IPS-20b (cell line): ENCODE data around the gene LTBP3.

Experiments
- H3K27ac ChIP-seq: one replicate; pipeline ENCODE4 v1.5.1; 2013; ENCODE audit warnings: low read length
- H3K27me3 ChIP-seq: 2 replicates; pipeline ENCODE4 v1.6.1; 2013; ENCODE audit warnings: mild to moderate bottlenecking, low read length, inconsistent platforms; ENCODE audit not compliant: insufficient read depth
- H3K36me3 ChIP-seq: 2 replicates; pipeline ENCODE4 v1.6.1; 2013; ENCODE audit warnings: low read depth, mild to moderate bottlenecking, inconsistent platforms, low read length, moderate library complexity; ENCODE audit not compliant: insufficient read depth
- H3K4me1 ChIP-seq: 2 replicates; pipeline ENCODE4 v1.6.1; 2013; ENCODE audit warnings: mild to moderate bottlenecking, control low read depth, inconsistent platforms, low read length, moderate library complexity; ENCODE audit not compliant: insufficient read depth
- H3K4me3 ChIP-seq: 2 replicates; pipeline ENCODE4 v1.5.1; 2013; ENCODE audit warnings: mild to moderate bottlenecking, low read length, inconsistent platforms
- H3K9ac ChIP-seq: 2 replicates; pipeline ENCODE4 v1.6.1; 2013; ENCODE audit warnings: low read depth, mild to moderate bottlenecking, inconsistent platforms, low read length, moderate library complexity
- H3K9me3 ChIP-seq: 2 replicates; pipeline ENCODE4 v1.6.1; 2013; ENCODE audit warnings: mild to moderate bottlenecking, low read depth, low read length, inconsistent platforms; ENCODE audit not compliant: insufficient read depth

LTBP3 gene

GRCh38 chr11:65545853-65546216, 12.3 kb downstream of the LTBP3 start:
- Histone ChIP-seq H3K4me1 (no peaks in the 10 kb centered on the region; the same call in 1 of the 2 replicates), H3K9ac (no peak overlapping the region), H3K4me3 (peak overlapping the region; percentile 67), H3K9me3 (no peaks in the 10 kb centered on the region), H3K36me3 (no peaks in the 10 kb centered on the region), H3K27ac (no peak overlapping the region), H3K27me3 (peaks cover 91% of the 10 kb centered on the region)

GRCh38 chr11:65542738-65543390, 15.3 kb downstream of the LTBP3 start:
- Histone ChIP-seq H3K27ac (no peak overlapping the region), H3K4me3 (no peak overlapping the region), H3K27me3 (peaks cover 91% of the 10 kb centered on the region), H3K9me3 (no peaks in the 10 kb centered on the region), H3K9ac (no peak overlapping the region), H3K4me1 (no peaks in the 10 kb centered on the region; the same call in 1 of the 2 replicates), H3K36me3 (no peaks in the 10 kb centered on the region)

- H3K4me1 ChIP-seq, result no peaks in the 10 kb centered on the region; the same call in 1 of the 2 replicates
- H3K36me3 ChIP-seq, result peaks cover 3% of the 10 kb centered on the region; the same call in 1 of the 2 replicates
- H3K9me3 ChIP-seq, result no peaks in the 10 kb centered on the region
- H3K4me3 ChIP-seq, result peak overlapping the region; percentile 72; the same call in 1 of the 2 replicates
- H3K27me3 ChIP-seq, result peaks cover 80% of the 10 kb centered on the region
- H3K27ac ChIP-seq, result no peak overlapping the region
- no peak overlapping the region for H3K9ac ChIP-seq
Observed at GRCh38 chr11:65541093-65541982, 16.8 kb downstream of the LTBP3 start.

GRCh38 chr11:65540290-65541092, 17.7 kb downstream of the LTBP3 start:
- Histone ChIP-seq H3K9me3 (no peaks in the 10 kb centered on the region), H3K4me1 (no peaks in the 10 kb centered on the region), H3K4me3 (peak overlapping the region; percentile 72), H3K36me3 (peaks cover 9% of the 10 kb centered on the region; the same call in 1 of the 2 replicates), H3K27me3 (peaks cover 72% of the 10 kb centered on the region), H3K9ac (no peak overlapping the region), H3K27ac (no peak overlapping the region)

- H3K27ac ChIP-seq, result no peak overlapping the region
- H3K27me3 ChIP-seq, result peaks cover 65% of the 10 kb centered on the region
- no peaks in the 10 kb centered on the region for H3K9me3 ChIP-seq
- no peaks in the 10 kb centered on the region for H3K4me1 ChIP-seq
- peaks cover 9% of the 10 kb centered on the region; the same call in 1 of the 2 replicates for H3K36me3 ChIP-seq
- H3K4me3 ChIP-seq, result peak overlapping the region; percentile 72
- no peak overlapping the region for H3K9ac ChIP-seq
Observed at GRCh38 chr11:65539744-65540289, 18.3 kb downstream of the LTBP3 start.

GRCh38 chr11:65538915-65539743, 19.0 kb downstream of the LTBP3 start:
- no peaks in the 10 kb centered on the region for H3K4me1 ChIP-seq
- H3K36me3 ChIP-seq, result peaks cover 9% of the 10 kb centered on the region; the same call in 1 of the 2 replicates
- H3K27ac ChIP-seq, result no peak overlapping the region
- no peak overlapping the region for H3K9ac ChIP-seq
- H3K9me3 ChIP-seq, result no peaks in the 10 kb centered on the region
- peak overlapping the region; percentile 72; the same call in 1 of the 2 replicates for H3K4me3 ChIP-seq
- peaks cover 58% of the 10 kb centered on the region for H3K27me3 ChIP-seq

- peaks cover 53% of the 10 kb centered on the region for H3K27me3 ChIP-seq
- H3K36me3 ChIP-seq, result peaks cover 9% of the 10 kb centered on the region
- no peaks in the 10 kb centered on the region for H3K9me3 ChIP-seq
- H3K4me3 ChIP-seq, result peak overlapping the region; percentile 72; the same call in 1 of the 2 replicates
- no peak overlapping the region for H3K9ac ChIP-seq
- H3K4me1 ChIP-seq, result no peaks in the 10 kb centered on the region
- no peak overlapping the region for H3K27ac ChIP-seq
Observed at GRCh38 chr11:65538232-65538914, 19.8 kb downstream of the LTBP3 start.

GRCh38 chr11:65537620-65538231, 20.4 kb downstream of the LTBP3 start:
- H3K4me3 ChIP-seq, result no peak overlapping the region
- no peaks in the 10 kb centered on the region for H3K4me1 ChIP-seq
- H3K27me3 ChIP-seq, result peaks cover 46% of the 10 kb centered on the region
- no peak overlapping the region for H3K27ac ChIP-seq
- no peaks in the 10 kb centered on the region for H3K9me3 ChIP-seq
- H3K36me3 ChIP-seq, result peaks cover 15% of the 10 kb centered on the region
- H3K9ac ChIP-seq, result no peak overlapping the region

- H3K4me1 ChIP-seq, result no peaks in the 10 kb centered on the region
- H3K36me3 ChIP-seq, result peaks cover 19% of the 10 kb centered on the region
- H3K27ac ChIP-seq, result no peak overlapping the region
- no peak overlapping the region for H3K4me3 ChIP-seq
- H3K27me3 ChIP-seq, result peaks cover 45% of the 10 kb centered on the region
- H3K9ac ChIP-seq, result no peak overlapping the region
- no peaks in the 10 kb centered on the region for H3K9me3 ChIP-seq
Observed at GRCh38 chr11:65537296-65537597, 20.9 kb downstream of the LTBP3 start.
